Astrocyte (in vitro differentiated cells and primary cell): ENCODE data around the gene MOGAT3.
A peak's percentile ranks its signal among the peaks of the same experiment; 100 is the strongest.

Experiments used
- CTCF ChIP-seq: IDR thresholded peaks from 2 replicates; pipeline ENCODE4 v1.5.1; 2011; ENCODE audit warnings: low read depth, mild to moderate bottlenecking, inconsistent platforms, low read length, moderate library complexity; ENCODE audit not compliant: insufficient read depth
- EZH2 ChIP-seq: IDR thresholded peaks from 2 replicates; pipeline ENCODE4 v1.6.1; 2012; ENCODE audit warnings: mild to moderate bottlenecking, low read length, inconsistent platforms; ENCODE audit not compliant: insufficient read depth

- TF ChIP-seq CTCF, result no peak
- peak; percentile 88 for TF ChIP-seq EZH2
Observed at GRCh38 chr7:101164071-101164840, 36.6 kb downstream of the MOGAT3 start.
